GM12872 (cell line): ENCODE measurements around the gene STEAP3.
A peak's percentile ranks its signal among the peaks of the same experiment; 100 is the strongest.

Source experiments
- TF ChIP-seq, protein P1 (sequence below): IDR thresholded peaks from 3 replicates; pipeline ENCODE4 v1.5.1; 2011; ENCODE audit warnings: low read depth, mild to moderate bottlenecking, low read length, moderate library complexity; ENCODE audit not compliant: insufficient read depth

The STEAP3 gene

DNA sequence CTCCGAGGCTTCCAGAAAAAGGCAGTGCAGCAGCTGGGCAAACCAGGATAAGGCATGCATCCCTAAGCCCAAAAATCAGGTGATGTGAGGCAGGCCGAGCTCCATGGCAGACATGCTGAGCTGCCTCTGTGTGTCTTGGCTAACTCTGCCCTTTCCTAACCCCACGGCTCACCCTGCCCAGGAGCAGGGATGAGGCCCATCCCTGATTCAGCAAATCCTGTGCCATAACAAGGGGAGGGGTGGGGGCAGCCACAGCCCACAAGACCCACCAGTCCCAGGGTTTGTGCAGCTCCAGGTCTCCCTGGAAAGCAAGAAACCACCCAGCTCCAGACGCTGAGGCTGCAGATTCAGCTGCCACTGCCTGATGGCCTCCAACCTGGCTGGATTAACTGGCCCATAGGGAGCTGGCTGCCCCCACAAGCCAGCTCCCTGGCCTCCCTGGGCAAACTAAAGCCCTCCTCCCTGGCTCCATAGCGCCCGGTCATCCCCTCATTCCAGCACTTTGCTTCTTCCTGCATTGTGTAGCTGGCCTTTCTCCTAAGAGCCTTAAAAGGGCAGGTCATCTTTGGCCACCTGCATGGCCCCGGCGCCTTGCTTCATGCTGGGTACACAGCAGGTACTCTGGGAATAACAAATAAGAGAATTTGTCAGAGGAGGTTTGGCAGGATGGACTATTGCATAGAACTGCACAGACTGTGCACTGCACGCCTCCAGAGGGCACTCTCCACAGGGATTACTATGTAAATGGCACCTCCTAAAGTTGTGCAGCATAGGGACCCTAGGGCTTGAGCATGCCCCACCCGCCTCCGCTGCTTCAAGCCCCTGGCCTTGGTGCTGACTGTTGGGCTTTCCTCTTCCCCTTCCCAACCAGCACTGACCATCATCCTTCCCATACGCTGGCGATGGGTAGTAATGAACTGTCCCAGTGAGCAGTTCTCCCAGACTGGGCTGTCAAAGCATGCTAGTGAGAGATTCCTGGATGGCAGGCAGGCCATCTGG, 10.7 kb downstream of the STEAP3 start:
- TF ChIP-seq, protein P1, sequence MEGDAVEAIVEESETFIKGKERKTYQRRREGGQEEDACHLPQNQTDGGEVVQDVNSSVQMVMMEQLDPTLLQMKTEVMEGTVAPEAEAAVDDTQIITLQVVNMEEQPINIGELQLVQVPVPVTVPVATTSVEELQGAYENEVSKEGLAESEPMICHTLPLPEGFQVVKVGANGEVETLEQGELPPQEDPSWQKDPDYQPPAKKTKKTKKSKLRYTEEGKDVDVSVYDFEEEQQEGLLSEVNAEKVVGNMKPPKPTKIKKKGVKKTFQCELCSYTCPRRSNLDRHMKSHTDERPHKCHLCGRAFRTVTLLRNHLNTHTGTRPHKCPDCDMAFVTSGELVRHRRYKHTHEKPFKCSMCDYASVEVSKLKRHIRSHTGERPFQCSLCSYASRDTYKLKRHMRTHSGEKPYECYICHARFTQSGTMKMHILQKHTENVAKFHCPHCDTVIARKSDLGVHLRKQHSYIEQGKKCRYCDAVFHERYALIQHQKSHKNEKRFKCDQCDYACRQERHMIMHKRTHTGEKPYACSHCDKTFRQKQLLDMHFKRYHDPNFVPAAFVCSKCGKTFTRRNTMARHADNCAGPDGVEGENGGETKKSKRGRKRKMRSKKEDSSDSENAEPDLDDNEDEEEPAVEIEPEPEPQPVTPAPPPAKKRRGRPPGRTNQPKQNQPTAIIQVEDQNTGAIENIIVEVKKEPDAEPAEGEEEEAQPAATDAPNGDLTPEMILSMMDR = peak; percentile 50

DNA sequence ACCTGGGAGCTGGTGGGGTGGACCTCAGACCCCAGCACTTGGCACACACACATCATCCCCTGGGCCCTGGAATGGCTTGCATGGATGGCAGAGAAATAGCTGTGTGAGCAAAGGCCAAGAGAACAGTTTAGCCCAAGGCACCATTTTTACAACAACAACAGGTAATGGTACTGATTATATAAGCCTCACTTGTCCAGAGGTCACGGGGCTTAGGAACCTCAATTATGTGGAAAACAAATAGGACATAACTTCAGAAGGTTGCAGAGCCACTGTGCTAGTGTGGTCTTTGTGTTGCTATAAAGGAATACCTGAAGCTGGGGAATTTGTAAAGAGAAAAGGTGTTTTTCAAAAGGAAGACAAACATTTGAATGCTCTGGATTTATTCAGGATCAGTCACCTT, 13.2 kb downstream of the STEAP3 start:
- TF ChIP-seq, protein P1 = no peak

DNA sequence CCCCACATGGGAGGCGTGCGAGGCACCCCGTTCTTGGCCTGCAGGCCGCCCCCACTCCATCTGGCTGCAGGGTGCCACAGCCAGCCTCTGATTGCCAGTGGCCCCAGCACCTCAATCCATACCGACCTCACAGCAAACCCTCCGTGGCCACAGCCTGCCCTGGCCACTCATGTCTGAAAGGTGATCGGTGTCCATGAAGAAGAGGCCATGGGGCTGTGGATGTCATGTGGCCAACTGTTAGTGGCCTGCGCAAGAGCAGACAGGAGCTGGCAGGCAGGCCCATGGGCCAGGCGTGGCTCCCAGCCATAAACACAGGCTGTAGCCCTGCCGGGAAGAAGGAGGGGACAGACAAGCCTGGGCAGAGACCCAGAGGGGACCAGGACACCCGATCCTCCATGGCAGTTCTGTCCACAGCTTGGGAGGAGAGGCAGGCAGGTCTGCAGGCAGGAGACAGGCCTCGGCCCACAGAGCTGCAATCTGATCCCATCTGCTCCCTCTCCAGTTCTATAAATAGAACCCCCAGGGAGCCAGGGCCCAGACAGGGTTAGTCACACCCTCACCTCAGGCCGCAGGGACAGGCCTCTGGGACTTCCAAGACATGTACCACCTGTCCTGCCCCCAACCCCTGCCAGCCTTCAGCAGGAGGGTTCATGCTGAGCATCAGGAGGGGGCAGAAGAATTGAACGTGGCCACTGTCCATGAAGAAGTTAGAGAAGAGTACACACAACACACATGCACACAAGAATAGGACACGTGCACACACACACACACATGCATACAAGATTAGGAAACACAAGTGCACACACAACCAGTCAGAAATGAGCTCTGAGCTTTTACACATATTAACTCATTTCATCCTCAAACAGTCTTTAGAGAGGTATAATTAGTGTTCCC, 16.9 kb downstream of the STEAP3 start:
- TF ChIP-seq, protein P1 = no peak

DNA sequence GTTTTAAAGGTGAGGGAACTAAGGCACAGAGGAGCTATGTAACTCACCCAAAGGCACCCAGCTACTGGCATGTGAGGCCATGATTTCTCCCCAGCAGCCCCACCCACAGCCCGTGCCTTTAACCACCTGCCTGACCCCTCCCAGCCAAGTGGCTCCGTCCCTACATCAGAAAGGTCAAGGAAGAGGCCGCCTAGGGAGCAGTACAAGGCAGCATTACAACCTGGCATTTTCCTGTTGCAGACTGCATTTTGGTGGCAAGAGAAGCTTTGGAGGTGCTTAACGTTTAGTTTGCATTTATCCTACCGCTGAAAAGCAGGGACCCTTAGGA, 17.5 kb downstream of the STEAP3 start:
- TF ChIP-seq, protein P1 = no peak

DNA sequence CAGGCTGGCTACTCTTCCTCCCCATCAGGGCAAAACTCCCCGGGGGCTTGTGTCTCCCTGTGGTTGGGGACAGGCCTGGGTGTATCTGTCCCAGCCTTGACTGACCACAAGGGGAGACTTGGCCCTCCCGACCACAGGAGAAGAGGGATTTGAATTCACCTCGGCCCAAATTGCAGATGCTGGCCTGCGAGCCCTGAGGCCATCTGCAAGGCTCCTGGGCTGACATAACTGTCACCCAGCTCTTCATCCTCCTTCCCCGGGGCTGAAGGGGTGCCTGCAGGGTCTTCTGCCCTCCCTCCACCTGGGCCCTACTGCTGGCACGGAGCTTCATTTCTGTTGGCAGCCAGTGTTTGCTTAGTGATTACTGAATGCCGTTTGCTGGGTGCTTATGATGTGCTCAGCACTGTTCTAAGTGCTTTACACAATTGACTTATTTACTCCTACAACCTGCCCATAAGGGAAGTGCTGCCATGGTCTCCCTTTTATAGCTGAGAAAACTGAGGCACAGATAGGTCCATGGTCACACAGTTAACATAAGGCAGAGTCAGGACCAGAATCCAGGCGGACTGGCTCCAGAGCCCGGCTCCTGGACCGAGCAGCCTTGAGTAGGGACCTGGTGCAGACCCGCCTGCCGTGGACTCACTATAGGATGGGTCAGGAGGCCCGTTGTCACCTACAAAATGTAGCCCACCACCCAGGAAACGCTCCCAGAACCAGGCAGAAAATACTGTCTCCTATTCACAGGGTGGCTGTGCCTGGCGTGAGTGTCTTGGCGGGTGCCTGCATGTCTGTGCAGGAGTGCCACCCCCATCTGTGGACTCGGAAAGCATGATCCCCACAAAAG, 18.9 kb downstream of the STEAP3 start:
- TF ChIP-seq, protein P1 = no peak

DNA sequence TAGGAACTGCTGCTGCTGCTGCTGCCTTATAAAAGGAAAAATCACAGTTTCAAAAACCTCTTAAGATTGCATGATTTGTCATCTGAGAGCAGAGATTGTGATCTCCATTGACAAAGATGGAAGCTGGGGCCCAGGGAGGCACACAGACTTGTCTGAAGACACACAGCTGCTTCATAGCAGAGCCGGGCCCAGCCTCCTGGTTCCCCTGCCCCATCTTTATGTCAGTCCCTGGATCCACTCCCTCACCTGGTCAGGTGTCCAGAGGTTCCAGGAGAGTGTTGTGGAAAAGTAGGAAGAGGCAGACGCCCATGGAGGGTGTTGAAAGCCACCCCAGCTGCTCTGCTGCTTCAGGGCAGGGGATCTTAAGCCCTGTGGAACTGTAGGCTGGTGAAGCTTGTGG, 20.0 kb downstream of the STEAP3 start:
- TF ChIP-seq, protein P1 = no peak
